Right lobe of liver (tissue), 6 donors: ENCODE measurements around the gene SPNS1. TPM values are rescaled to one million over a fixed set of nuclear protein-coding genes. Genes with fewer than 3 reads are reported as not detected.
"Not testable (repeated sequence)": the region's sequence is repeated elsewhere in the genome, so short reads cannot be mapped to it uniquely, and the experiment has no call there.

Source experiments
- ATAC-seq, 4 donors: fragments of 200-7000 bp; cut with Tn5 transposase; one replicate each; pipeline ENCODE4 v1.9.1; 2020; ENCODE audit warnings: mild to moderate bottlenecking in 4 of 4, moderate library complexity in 4 of 4
- DNase-seq, 3 donors: peaks; one replicate each; pipeline ENCODE4 v3.0.0-alpha.2; 2020
- H3K27ac ChIP-seq, 3 donors: fragments of 200-600 bp; one replicate each; pipeline ENCODE4 v1.8.0; 2022
- H3K27me3 ChIP-seq, 2 donors: fragments of 200-600 bp; one replicate each; pipeline ENCODE4 v1.8.0; 2022
- H3K36me3 ChIP-seq, 4 donors: fragments of 200-600 bp; sonication (generic) in 1 of 4; one replicate each; pipeline versions ENCODE4 v1.5.1 to v1.8.0; 2017 to 2022; ENCODE audit warnings: control low read depth in 1 of 4
- H3K4me1 ChIP-seq, 4 donors: fragments of 200-600 bp; sonication (generic) in 1 of 4; one replicate each; pipeline versions ENCODE4 v1.5.1 to v1.8.0; 2017 to 2022; ENCODE audit warnings: control low read depth in 1 of 4
- H3K4me3 ChIP-seq, 3 donors: fragments of 200-600 bp; one replicate each; pipeline ENCODE4 v1.8.0; 2022
- H3K9me3 ChIP-seq, 4 donors: fragments of 200-600 bp; sonication (generic) in 1 of 4; one replicate each; pipeline versions ENCODE4 v1.5.1 to v1.8.0; 2017 to 2022; ENCODE audit warnings: control low read depth in 1 of 4
- CTCF ChIP-seq, 4 donors: fragments of 200-600 bp in 3 of 4; fragments of 450-650 bp in 1 of 4; IDR thresholded peaks; one replicate each; pipeline versions ENCODE4 v1.5.1 to v1.8.0; 2016 to 2022; ENCODE audit warnings: antibody characterized with exemption in 4 of 4, mild to moderate bottlenecking in 2 of 4
- POLR2A ChIP-seq: fragments of 450-650 bp; IDR thresholded peaks from one replicate; pipeline ENCODE4 v1.6.1; 2017; ENCODE audit warnings: antibody characterized with exemption, mild to moderate bottlenecking
- WGBS: methylation state at CpG from one replicate; pipeline ENCODE4 v1.1.6; 2018; ENCODE audit warnings: low coverage, low lambda C conversion rate; ENCODE audit not compliant: insufficient coverage; ENCODE audit errors: missing lambda C conversion rate; 5-methylcytosine and 5-hydroxymethylcytosine counted together
- intact Hi-C, 2 donors: fragments of 100-400 bp; cut with DNase I; formaldehyde crosslinking; loops; one replicate each; pipeline versions ENCODE4 v1.11.2 to v1.14.1; 2022
- long read RNA-seq: library from polyadenylated mRNA; unstranded; transcript quantifications from one replicate; pipeline ENCODE4 v2.0.0, GENCODE V29; 2019
- total RNA-seq, 6 experiments: library from RNA; depleted of rRNA in 2 of 6; stranded (reverse); fragments of >200 nt in 2 of 6; fragmentation: NEBNext Ultra II Directional in 3 of 6; extraction: Animal tissue kit (Norgen Biotek cat#: 25700) in 3 of 6; gene quantifications; one replicate each; pipeline versions ENCODE4 v1.1.0 to v1.2.4, GENCODE V29; 2016 to 2023
- donor health status: DM: no; HTN: yes; CAD: no.
- donor health status: DM: no; HTN: no; CAD: no.
- donor health status: DM: no; HTN: no; CAD: no.
- donor health status: DM: no; HTN: yes; CAD: no.
- donor health status: DM: no; HTN: yes; CAD: no.

Gene SPNS1
- 10 to 100 TPM; 13.7 to 21.2 (median 17.7) TPM for total RNA-seq
- long read RNA-seq, partial matches to known transcripts = 3 of 3 reads
- long read RNA-seq, other reads (novel, unspliced or antisense) = 0 of 3 reads

- H3K4me1 ChIP-seq = peaks cover 0 to 13% (median 3%) of the 10 kb centered on the region in 4 donors
- intact Hi-C loops = no loop called here
- H3K27me3 ChIP-seq = no peaks in the 10 kb centered on the region
- peak within 1 kb of the TSS; percentile 66 to 96 (median 93) for H3K4me3 ChIP-seq
- peaks cover 0 to 6% (median 0%) of the 10 kb centered on the region in 4 donors for H3K36me3 ChIP-seq
- ATAC-seq (peak; percentile 90 to 95 (median 94)), DNase-seq (peak; percentile 97 to 99 (median 98))
- H3K27ac ChIP-seq = peak within 1 kb of the TSS; percentile 37 to 67 (median 57)
- peak; percentile 31 for TF ChIP-seq POLR2A
- no peak for TF ChIP-seq CTCF (IDR thresholded peaks at IDR 0.05)
- 0% methylated on average over 4 of the region's 60 CpGs for WGBS
- no peaks in the 10 kb centered on the region for H3K9me3 ChIP-seq
Observed at GRCh38 chr16:28974437-28975157, at the start of gene SPNS1. Gene SPNS1, plus strand, starts transcription at chr16:28974778. Its CDS starts 374 bp downstream, at chr16:28975152.

GRCh38 chr16:28925386-28926228 lies 49.0 kb upstream of the SPNS1 start:
- H3K27me3 ChIP-seq = no peaks in the 10 kb centered on the region
- TF ChIP-seq POLR2A (peak; percentile 51), CTCF (IDR thresholded peaks at IDR 0.05) (no peak)
- ATAC-seq (peak; percentile 50 to 73 (median 62)), DNase-seq (no peak)
- H3K4me3 ChIP-seq = peak overlapping the region; percentile 90 to 97 (median 91)
- peaks cover 0 to 5% (median 0%) of the 10 kb centered on the region in 4 donors for H3K4me1 ChIP-seq
- intact Hi-C loops = no loop called here
- H3K27ac ChIP-seq = peak overlapping the region; percentile 79 to 96 (median 93)
- 3% methylated on average over 21 of the region's 48 CpGs for WGBS
- H3K9me3 ChIP-seq = no peaks in the 10 kb centered on the region
- no peaks in the 10 kb centered on the region for H3K36me3 ChIP-seq

GRCh38 chr16:28926284-28926683 lies 48.3 kb upstream of the SPNS1 start:
- H3K4me1 ChIP-seq, ATAC-seq, DNase-seq, intact Hi-C loops, H3K27me3 ChIP-seq, H3K27ac ChIP-seq, H3K9me3 ChIP-seq, H3K36me3 ChIP-seq, H3K4me3 ChIP-seq: not testable (repeated sequence)
- 60% methylated on average over 1 of the region's 2 CpGs for WGBS

GRCh38 chr16:28927815-28928214 lies 46.8 kb upstream of the SPNS1 start:
- Histone ChIP-seq H3K4me1 (peaks cover 0 to 5% (median 0%) of the 10 kb centered on the region in 4 donors), H3K27me3 (no peaks in the 10 kb centered on the region), H3K27ac (no peak overlapping the region), H3K36me3 (no peaks in the 10 kb centered on the region), H3K9me3 (no peaks in the 10 kb centered on the region), H3K4me3 (no peak overlapping the region)
- intact Hi-C loops = no loop called here
- no peak for TF ChIP-seq CTCF (IDR thresholded peaks at IDR 0.05)
- no peak for TF ChIP-seq POLR2A
- DNase-seq = no peak
- no peak for ATAC-seq
- WGBS = 71% methylated on average over 1 of the region's 1 CpG
